HG03064 (cell line): ENCODE data around the gene KDM4F.

Experiments used
- ATAC-seq: cut with Tn5 transposase; IDR thresholded peaks from one replicate; pipeline ENCODE4 v1.9.1; 2021; ENCODE audit warnings: low read depth; ENCODE audit not compliant: unreplicated experiment

KDM4F gene

GRCh38 chr11:95088946-95089619 is 39.9 kb downstream of the KDM4F start:
- ATAC-seq = peak; percentile 21

GRCh38 chr11:95089620-95090542 is 40.7 kb downstream of the KDM4F start, which contains the start of gene ENDOD1:
Gene ENDOD1, plus strand, starts transcription at chr11:95089846. Its CDS starts 82 bp downstream, at chr11:95089928.
- peak; percentile 85 for ATAC-seq

GRCh38 chr11:95091663-95092180 is 42.5 kb downstream of the KDM4F start:
- no peak for ATAC-seq

- ATAC-seq = no peak
These were observed 43.5 kb downstream of the KDM4F start for GRCh38 chr11:95092549-95093324.

GRCh38 chr11:95093548-95093947 is 44.3 kb downstream of the KDM4F start:
- ATAC-seq = no peak

- peak; percentile 69 for ATAC-seq
These were observed 46.8 kb downstream of the KDM4F start for GRCh38 chr11:95095858-95096587.

GRCh38 chr11:95097209-95097608 is 48.0 kb downstream of the KDM4F start:
- no peak for ATAC-seq

- no peak for ATAC-seq
These were observed 49.6 kb downstream of the KDM4F start for GRCh38 chr11:95098826-95099225.

- no peak for ATAC-seq
These were observed 51.0 kb downstream of the KDM4F start for GRCh38 chr11:95100191-95100648.
